HFF-Myc (cell line): ENCODE data around the gene HELZ.

Experiments
- DNase-seq: peaks from one replicate; pipeline ENCODE4 v3.0.0-alpha.2; 2011; ENCODE audit warnings: low read depth; ENCODE audit errors: extremely low read depth
- H3K4me3 ChIP-seq: replicated peaks from 2 replicates; pipeline ENCODE4 v1.5.1; 2011; ENCODE audit warnings: low read depth, mild to moderate bottlenecking, control low read depth, low read length
- CTCF ChIP-seq: IDR thresholded peaks from 2 replicates; pipeline ENCODE4 v1.5.1; 2012; ENCODE audit warnings: mild to moderate bottlenecking, low read depth, low read length, control low read depth; ENCODE audit errors: missing control alignments

The HELZ gene

GRCh38 chr17:67055811-67056745, 188.9 kb downstream of the HELZ start:
- DNase-seq: no peak
- no peak overlapping the region for H3K4me3 ChIP-seq
- TF ChIP-seq CTCF: no peak

- H3K4me3 ChIP-seq: no peak overlapping the region
- TF ChIP-seq CTCF: no peak
- no peak for DNase-seq
Measured at GRCh38 chr17:67055041-67055443, 190.0 kb downstream of the HELZ start.

- DNase-seq: no peak
- no peak overlapping the region for H3K4me3 ChIP-seq
- TF ChIP-seq CTCF: no peak
Measured at GRCh38 chr17:67054608-67055007, 190.4 kb downstream of the HELZ start.

- DNase-seq: no peak
- no peak for TF ChIP-seq CTCF
- no peak overlapping the region for H3K4me3 ChIP-seq
Measured at GRCh38 chr17:67054011-67054591, 190.9 kb downstream of the HELZ start.

GRCh38 chr17:67053438-67054000, 191.5 kb downstream of the HELZ start:
- no peak overlapping the region for H3K4me3 ChIP-seq
- TF ChIP-seq CTCF: no peak

GRCh38 chr17:67052720-67053437, 192.1 kb downstream of the HELZ start:
- no peak for DNase-seq
- TF ChIP-seq CTCF: no peak
- no peak overlapping the region for H3K4me3 ChIP-seq

More at GRCh38 chr17:67053438-67054000, 191.5 kb downstream of the HELZ start:
- DNase-seq: no peak
